ENCODE results near the gene MAP4K3.

MAP4K3 gene

DNA sequence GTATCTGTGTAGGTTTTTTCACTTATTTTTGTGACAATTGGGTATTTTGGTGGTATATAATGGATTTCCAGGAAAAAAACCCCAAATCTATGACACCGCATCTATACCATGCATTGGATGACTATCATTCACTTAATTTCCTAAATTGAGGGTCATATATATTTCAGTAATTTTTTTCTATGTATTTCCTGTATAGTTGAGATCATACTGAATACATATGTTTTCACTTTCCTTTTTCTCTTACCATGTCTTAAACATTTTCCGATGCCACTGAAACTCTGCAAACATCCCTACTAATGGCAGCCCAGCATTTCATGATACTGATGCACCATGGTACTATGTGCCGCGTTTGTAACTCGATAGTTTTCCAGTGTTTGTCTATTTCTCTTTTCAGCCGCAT is 233.7 kb downstream of the MAP4K3 start:
- no peak for DNase-seq (ENCODE audit: low read depth)
- no peak overlapping the region for H3K4me3 ChIP-seq (ENCODE audit: low read depth, low read length)
- TF ChIP-seq CTCF (conservative IDR thresholded peaks at IDR 0.05; ENCODE audit: low read depth, low read length) = no peak

- no peak overlapping the region for H3K4me3 ChIP-seq (ENCODE audit: low read depth, low read length)
- peak; percentile 22 for DNase-seq (ENCODE audit: low read depth)
- no peak for TF ChIP-seq CTCF (conservative IDR thresholded peaks at IDR 0.05; ENCODE audit: low read depth, low read length)
Measured at GRCh38 chr2:39202639-39203369, 234.3 kb downstream of the MAP4K3 start.

Measured in choroid plexus epithelial cell (primary cell).